NCI-H2081 (cell line): ENCODE measurements around the gene P4HTM.
A peak's percentile ranks its signal among the peaks of the same experiment; 100 is the strongest.

Source experiments
- DNase-seq, 2 experiments: peaks; one replicate each; lab custom pipeline; 2025; lab: John Stamatoyannopoulos, UW

P4HTM gene, protein sequence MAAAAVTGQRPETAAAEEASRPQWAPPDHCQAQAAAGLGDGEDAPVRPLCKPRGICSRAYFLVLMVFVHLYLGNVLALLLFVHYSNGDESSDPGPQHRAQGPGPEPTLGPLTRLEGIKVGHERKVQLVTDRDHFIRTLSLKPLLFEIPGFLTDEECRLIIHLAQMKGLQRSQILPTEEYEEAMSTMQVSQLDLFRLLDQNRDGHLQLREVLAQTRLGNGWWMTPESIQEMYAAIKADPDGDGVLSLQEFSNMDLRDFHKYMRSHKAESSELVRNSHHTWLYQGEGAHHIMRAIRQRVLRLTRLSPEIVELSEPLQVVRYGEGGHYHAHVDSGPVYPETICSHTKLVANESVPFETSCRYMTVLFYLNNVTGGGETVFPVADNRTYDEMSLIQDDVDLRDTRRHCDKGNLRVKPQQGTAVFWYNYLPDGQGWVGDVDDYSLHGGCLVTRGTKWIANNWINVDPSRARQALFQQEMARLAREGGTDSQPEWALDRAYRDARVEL

DNA sequence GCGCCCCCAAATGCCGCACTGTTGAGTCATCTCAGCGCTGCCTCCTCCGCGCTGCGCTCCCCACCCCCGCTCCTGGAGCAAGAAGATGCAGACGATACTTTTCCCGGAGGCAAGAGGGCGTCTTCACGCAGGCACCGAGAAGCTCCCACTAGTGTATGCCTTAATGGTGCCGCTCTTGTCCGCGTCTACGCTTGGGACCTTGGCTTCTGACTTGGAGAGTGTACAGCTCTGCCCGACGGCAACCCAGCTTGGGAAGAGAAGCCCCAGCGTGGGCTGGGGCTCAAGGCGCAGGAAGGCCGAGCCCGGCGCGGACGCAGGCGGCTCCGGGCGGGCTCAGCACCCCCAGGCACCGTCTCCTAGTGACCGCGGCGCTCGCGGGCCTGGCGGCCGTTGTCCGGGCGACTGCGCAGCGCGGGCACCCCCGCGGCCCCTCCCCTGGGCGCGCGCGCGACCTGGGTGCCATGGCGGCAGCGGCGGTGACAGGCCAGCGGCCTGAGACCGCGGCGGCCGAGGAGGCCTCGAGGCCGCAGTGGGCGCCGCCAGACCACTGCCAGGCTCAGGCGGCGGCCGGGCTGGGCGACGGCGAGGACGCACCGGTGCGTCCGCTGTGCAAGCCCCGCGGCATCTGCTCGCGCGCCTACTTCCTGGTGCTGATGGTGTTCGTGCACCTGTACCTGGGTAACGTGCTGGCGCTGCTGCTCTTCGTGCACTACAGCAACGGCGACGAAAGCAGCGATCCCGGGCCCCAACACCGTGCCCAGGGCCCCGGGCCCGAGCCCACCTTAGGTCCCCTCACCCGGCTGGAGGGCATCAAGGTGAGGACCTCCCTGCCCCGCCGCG, at the start of gene P4HTM:
Gene P4HTM (plus strand): TSS at position 446 of the 840 bp plus-strand sequence. CDS start 16 bp downstream, at position 462.
- DNase-seq = peak; percentile 39 to 67

DNA sequence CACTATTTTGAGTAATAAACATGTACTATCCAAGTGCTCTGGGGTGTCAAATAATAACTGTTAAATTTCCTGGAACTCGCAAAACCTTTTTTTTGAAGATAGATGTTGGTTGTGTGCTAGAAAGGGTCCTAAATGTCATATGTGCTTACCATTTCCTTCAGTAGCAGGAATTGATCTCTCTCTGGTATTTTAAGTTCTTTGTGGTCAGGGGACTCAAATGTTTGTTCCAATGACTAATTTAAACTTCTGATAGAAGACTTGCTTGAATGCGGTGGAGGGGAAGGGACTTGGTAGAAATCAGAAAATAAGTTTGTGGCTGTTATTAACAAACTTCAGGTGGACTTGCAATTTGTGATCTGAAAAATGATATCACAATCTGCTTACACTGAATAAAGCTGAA, 44.6 kb upstream of the P4HTM start:
- DNase-seq = no peak

DNA sequence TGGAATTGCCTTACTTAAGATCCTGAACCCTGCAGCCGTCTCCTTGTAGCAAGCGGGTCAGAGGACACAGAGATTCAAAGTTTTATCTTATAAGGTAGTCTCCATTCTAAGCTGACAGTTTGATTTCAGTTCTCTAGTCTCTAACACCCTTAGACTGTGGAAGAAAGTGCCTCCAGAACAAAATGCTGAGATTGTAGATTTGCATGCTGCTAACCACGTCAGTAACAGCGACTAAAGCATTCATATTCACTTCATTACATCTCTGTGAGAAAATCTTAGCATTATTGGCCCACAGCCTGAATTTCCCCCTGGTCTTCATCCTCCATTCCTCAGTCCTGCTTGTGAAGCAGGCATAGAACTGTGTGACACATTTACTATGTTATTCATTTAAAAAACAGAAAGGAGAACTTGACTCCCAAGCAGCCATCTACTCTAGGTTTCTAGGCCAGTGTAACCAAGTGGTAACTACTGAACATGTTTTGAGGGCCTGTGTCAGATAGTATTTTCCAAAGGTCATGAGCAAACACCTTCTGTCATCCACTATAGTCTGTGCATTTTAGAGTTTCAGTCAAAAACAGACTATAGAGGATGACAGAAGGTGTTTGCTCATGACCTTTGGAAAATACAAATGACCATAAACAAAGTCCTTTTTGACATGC, 44.0 kb upstream of the P4HTM start:
- DNase-seq = no peak

DNA sequence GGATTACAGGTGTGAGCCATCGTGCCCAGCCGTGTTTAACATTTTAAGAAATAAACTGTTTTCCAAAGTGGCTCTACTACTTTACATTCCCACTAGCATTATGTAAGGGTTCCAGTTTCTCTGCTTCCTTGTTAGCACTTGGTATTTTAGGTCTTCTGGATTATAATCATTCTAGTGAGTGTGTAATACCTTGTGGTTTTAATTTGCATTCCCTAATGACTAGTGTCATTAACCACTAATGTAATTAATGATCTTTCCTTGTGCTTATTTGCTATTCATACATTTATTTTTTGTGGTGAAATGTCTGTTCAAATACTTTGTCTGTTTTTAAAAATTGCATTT, 40.7 kb upstream of the P4HTM start:
- DNase-seq = no peak

DNA sequence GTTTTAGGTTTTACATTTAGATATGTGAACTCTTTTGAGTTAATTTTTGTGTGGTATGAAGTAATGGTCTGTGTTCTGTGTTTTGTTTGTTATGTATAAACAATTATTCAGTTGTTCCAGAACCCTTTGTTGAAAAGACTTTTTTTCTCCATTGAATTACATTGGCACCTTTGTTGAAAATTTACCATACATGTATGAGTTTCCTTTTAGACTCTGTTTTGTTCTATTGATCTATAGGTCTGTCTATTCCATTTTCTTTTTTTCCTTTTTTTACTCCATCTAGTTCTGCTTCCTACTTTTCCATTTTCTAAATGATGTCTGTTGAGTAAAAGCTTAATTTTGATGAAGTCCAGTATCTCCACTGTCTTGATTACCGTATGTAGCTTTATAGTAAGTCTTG, 40.0 kb upstream of the P4HTM start:
- no peak for DNase-seq

DNA sequence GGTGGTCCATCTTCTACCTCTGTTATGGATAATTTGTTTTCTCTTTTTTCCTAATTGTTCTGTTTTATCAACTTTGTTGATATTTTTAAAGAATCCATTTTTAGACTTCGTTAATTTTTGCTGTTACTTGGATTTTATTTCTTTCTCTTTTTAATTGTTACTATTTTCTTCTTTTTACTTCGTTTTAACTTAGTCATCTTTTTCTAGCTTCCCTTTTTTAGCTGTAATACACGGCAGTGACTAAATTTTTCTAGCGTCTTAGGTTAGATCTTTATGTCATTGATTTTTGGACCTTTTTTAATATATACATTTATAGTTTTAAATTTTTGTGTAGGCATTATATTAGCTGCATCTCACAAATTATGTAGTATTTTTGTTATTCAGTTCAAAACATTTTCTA, 38.3 kb upstream of the P4HTM start:
- DNase-seq = no peak

DNA sequence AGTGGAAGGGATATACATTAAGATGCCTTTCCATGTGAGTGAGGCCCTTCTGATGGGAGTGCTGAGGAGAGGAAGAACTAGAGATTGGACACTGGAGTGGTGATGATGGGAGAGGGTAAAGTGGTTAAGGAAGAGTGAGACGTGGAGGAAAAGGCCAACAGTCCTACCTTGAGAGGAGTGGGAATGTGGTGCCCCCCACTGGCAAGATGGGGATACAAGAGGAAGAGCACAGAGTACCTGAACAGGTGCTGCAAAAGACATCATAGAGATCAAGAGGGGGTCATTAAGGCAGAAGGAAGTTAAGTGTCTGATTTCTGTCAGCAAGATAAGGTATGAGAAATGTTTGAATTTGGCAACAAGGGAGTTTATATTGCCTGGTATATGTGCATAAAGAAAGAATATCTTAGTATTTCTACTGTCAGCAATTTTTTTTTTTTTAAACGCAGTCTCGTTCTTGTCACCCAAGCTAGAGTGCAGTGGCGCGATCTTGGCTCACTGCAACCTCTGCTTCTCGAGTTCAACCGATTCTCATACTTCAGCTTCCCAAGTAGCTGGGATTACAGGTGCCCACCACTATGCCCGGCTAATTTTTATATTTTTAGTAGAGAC, 37.4 kb upstream of the P4HTM start:
- DNase-seq = peak; percentile 12 to 19

DNA sequence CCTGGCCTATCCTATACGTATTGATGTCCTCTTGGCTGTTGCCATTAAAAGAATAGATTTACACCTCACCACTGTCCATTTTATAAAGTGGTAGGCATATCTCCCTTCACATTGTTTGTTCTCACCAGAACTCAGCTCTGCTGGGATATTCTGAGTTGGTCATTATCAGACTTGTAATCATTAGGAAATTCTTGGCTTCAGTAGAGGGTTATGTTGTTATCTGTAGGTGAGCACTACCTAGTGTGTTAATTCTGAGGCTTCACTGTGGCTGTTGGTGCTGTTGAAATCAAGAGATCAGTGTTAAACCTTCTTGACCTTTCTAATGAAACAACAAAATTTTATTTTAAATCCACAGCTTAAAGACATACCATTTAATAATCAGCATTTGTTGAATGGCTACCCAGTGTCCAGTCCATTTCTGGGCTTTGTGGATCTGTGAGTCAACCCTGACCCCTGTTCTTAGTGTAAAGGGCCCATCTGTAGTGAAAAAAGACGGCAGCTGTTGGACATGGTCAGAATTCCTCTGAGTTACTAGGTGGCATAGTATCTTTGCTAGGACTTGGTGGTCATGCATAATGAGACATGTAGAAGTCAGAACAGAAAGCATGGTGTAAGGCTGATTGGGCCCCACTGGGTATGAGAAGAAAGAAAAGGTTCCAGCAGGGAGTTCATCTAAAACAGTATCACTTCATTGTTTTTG, 32.9 kb upstream of the P4HTM start:
- no peak for DNase-seq

DNA sequence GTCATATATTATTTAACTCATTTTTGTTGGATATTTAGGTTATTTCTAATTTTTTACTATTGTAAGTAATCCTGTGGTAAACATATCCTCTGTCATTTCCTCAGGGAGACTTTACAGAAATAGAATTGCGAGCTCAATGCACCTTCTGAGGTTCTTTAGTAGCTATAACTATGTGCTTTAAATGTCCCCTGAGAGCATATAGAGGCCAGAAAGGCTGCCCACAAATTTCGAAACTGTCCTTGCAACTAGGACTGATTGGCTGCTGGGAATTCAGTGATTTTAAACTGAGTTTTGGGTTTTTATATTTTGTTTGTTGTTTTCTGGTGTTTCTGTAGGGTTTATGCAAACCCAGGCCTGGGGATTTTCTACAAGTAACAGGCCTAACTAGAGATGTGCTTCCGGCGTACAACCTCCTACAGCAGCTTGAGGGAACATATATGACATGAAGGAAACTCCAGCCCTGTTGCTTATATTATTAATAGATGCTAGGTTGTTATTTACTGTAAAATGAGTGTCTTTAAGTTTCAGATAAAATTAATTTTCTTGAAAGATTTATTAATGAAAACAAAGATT, 29.1 kb upstream of the P4HTM start:
- no peak for DNase-seq

DNA sequence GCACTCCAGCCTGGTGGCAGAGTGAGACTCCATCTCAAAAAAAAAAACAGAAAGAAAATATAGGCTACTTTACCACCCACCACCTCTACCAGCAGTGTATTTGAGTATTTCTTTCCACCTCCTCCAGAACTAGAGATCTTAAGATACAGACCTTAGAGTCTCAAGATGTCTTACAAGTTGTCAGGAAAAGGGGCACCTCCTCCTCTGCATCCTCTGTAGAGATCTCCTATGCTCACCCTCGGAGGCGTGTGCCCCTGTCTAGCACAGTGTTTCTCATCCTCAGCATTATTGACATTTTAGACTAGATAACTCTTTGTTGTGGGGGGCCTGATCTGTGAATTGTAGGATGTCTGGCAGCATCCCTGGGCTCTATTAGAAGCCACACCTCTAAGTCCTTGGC, 27.7 kb upstream of the P4HTM start:
- no peak for DNase-seq

DNA sequence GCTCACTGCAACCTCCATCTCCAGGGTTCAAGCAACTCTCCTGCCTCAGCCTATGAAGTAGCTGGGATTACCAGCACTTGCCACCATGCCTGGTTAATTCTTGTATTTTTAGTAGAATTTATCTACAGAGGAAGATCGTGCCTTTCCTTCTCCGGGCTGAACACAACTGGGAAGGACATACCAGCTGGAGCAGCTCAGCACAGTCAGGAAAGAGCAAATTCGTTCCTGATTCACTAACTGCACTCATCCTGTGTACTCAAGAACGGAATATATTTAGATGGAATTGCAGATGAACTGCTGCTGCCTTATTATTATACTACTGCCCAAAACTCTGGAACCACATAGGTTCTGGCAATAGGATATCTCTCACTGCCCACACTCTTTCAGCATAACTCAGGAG, 27.1 kb upstream of the P4HTM start:
- no peak for DNase-seq

DNA sequence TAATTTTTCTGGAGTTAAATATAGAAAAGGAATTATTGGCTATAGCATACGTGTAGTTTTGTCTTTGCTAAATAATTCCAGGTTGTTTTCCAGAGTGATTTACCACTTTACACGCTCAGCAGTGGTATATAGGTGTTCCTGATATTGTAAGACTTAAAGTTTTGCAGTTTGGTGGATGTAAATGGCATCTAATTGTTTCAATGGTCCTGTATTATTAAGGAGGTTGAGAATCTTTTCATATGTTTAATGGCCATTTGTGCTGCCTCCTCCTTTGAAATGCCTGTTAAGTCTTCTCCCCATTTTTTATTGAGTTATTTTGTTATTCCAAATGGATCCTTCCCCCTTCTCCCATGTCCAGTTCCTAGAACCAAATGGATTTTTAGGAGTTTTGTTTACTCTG, 26.4 kb upstream of the P4HTM start:
- DNase-seq = no peak

DNA sequence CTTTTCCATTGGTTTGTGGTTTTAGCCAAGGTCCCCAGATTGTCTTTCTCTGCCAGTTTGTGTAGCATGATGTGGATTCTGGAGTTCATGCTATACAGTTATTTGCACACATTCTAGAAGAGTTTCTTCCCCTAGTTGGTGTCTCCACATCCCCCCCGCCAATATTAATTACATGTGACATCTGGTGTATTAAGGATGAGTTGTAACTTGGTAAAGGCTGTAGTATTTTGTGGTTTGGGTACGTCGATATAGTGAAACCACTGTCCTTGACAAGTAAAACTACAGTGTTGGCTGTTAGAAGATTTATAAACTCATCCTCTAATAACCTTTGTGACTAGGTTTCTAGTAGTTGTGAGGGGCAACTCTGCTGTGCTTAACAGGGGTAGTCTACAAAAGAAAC, 23.7 kb upstream of the P4HTM start:
- DNase-seq = no peak

DNA sequence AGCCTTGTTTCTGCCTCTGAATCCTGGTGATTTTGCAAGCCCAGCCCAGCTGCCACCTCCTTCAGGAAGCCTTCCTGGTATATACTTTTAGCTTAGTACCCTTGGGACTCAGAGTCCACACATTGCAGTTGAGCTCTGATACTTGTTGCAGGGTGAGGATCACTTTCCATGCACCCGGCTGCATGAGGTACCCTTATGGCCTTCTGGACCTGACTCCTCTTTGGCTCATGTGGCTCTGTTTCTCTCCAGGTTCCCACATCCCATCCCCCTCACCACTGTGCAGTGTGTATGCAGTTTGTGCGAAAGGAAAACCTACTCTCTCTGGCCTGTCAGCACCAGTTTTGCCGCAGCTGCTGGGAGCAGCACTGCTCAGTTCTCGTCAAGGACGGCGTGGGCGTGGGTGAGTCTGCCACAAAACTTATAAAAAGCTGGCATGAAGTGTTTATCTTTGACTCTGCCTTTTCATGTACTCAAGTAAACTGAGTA, 23.1 kb upstream of the P4HTM start:
- DNase-seq = no peak

DNA sequence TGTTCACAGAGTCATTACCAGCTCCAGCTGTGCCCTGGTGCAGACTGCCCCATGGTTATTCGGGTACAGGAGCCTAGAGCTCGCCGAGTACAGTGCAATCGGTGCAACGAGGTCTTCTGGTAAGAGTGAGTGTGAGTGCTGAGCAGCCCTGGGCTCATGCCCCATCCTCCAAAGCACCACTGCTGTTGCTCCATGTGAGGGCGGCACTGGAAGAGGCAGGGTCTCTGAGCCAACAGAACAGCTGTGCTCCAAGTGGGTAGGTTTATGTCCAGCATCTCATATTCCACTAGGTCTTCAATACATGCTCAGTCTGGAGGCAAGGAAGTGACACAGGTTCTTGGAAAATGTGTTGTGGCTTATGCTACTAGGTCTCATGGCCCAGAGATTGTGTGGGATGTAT, 19.5 kb upstream of the P4HTM start:
- DNase-seq = no peak

DNA sequence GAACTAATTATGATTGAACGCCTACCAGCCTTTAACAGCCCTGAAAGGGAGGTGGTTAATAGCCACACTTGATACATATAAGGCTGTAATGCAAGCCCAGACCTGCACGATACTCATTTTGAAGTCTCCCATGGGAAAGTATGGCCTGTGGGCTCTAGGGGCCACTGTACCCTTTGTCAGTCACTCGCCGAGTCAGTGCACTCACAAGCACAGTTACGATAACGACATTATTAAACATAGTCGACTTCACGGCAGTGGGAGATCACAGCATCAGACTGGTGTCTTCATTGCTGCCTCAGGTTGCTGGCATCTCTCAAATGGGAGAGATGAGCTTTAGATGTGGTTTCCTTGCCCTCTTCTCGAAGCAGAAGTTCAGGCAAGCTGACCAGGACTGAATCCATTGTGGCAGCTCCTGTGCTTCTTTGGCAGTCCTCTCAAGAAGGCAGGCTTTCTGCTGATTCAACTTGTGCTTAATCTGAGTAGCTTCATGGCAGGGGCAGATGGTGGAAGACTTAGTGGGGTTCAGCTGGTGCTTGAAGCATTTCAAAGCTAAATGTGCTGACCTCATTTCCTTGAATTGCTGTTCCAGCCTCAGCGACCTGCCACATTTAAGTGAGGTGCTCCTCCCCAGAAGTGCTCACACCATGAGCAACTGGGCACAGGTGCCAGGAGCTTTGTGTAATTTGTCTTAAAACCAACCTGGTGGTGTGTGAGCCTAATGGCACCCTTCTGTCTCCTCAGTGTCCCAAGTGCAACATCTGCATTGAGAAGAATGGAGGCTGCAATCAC, 15.8 kb upstream of the P4HTM start:
- DNase-seq = no peak

DNA sequence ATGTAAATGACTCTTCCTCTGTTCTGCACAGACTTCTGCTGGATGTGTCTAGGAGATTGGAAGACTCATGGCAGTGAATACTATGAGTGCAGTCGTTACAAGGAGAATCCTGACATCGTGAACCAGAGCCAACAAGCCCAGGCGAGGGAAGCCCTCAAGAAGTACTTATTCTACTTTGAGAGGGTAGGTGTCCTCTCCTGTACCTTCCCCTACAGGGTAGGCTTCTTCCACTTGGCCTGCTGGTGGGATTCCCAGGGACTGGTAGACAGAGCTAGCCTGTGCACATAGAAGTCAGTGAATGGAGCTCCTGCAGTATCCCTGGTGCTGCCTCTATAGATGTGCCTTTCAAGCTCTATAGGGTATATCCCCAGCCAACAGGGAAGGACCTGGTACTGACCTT, 10.6 kb upstream of the P4HTM start:
- no peak for DNase-seq

DNA sequence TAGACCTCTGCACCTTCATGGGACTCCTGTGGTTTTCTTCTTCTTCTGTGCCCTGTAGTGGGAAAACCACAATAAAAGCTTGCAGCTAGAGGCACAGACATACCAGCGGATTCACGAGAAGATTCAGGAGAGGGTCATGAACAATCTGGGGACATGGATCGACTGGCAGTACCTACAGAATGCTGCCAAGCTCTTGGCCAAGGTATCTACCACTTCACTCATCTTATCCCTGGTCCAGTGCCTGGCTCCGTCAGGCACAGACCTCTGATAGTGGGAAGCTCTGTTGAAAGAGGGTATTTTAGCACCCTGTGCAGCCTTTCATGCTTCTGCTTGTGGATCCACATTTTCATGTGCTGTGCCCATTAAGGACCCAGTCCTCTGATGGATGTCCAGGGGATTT, 9.7 kb upstream of the P4HTM start:
- DNase-seq = no peak

DNA sequence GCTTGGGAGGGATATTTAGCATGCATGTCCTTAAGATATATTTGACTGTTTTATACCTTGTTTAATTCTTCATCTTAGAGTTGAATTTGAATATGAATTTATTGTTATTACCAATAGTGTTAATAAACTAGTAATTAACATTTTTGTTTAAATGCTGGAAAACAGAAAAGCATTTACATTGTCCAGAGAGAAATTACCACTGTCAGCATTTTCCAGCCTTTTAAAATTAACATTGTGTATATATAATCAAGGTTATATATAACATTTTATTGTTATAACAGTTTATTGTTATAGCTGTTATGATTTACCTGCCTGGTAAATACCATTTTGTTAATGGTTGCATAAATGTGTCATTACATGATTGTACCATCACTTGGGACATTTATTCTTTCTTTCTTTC, 8.0 kb upstream of the P4HTM start:
- DNase-seq = no peak

DNA sequence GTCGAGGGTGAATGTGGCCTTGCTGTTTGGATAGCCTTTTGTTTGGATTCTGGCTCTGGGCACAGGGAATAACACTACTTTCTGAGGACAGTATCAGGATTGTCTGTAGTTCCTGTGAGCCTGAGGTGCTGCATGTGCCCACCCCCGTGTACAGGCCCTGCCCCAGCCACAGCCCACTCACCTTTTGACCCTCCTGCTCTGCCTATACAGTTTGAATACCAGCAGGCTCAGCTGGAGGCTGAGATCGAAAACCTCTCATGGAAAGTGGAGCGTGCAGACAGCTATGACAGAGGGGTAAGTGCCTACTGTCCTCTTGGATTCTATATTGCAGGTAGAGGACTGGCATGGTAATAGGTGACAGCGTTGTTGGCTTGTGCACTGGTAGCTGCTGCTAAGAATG, 7.4 kb upstream of the P4HTM start:
- DNase-seq = no peak
